ENCODE results near the gene FHL2.

DNA sequence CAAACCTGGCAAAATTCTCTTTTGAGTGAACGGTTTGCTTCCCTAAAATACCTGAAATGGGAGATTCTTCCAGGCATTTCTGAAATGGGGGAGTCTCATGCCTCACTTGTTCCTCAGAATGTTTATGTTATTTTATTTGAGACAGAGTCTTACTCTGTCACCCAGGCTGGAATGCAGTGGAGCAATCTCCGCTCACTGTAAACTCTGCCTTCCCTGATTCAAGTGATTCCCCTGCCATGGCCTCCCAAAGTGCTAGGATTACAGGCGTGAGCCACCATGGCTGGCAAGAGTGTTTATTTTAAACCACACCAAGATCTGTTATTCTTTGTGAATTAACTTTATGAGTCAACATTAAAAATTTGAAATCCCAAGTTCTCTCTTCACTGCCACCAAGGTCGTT is 6.4 kb upstream of the FHL2 start:
- TF ChIP-seq, protein P1, sequence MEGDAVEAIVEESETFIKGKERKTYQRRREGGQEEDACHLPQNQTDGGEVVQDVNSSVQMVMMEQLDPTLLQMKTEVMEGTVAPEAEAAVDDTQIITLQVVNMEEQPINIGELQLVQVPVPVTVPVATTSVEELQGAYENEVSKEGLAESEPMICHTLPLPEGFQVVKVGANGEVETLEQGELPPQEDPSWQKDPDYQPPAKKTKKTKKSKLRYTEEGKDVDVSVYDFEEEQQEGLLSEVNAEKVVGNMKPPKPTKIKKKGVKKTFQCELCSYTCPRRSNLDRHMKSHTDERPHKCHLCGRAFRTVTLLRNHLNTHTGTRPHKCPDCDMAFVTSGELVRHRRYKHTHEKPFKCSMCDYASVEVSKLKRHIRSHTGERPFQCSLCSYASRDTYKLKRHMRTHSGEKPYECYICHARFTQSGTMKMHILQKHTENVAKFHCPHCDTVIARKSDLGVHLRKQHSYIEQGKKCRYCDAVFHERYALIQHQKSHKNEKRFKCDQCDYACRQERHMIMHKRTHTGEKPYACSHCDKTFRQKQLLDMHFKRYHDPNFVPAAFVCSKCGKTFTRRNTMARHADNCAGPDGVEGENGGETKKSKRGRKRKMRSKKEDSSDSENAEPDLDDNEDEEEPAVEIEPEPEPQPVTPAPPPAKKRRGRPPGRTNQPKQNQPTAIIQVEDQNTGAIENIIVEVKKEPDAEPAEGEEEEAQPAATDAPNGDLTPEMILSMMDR (conservative IDR thresholded peaks at IDR 0.05; ENCODE audit: low read length) = no peak
- no peak for TF ChIP-seq EZH2phosphoT487 (IDR thresholded peaks at IDR 0.05; ENCODE audit: borderline replicate concordance)
